B cell (primary cell): Measurements from ENCODE around the gene RETN.

Experiments used
- EZH2 ChIP-seq: IDR thresholded peaks from 2 replicates; pipeline ENCODE4 v1.6.1; 2012; ENCODE audit warnings: borderline replicate concordance, low read depth, mild to moderate bottlenecking, moderate library complexity, low read length; ENCODE audit not compliant: insufficient read depth, poor library complexity, severe bottlenecking
- TF ChIP-seq, protein P1 (sequence below): fragments of 200-600 bp; IDR thresholded peaks from one replicate; pipeline ENCODE4 v1.8.0; 2022; ENCODE audit warnings: antibody characterized with exemption, mild to moderate bottlenecking

GRCh38 chr19:7624810-7625209, 44.0 kb upstream of the RETN start:
- TF ChIP-seq, protein P1, sequence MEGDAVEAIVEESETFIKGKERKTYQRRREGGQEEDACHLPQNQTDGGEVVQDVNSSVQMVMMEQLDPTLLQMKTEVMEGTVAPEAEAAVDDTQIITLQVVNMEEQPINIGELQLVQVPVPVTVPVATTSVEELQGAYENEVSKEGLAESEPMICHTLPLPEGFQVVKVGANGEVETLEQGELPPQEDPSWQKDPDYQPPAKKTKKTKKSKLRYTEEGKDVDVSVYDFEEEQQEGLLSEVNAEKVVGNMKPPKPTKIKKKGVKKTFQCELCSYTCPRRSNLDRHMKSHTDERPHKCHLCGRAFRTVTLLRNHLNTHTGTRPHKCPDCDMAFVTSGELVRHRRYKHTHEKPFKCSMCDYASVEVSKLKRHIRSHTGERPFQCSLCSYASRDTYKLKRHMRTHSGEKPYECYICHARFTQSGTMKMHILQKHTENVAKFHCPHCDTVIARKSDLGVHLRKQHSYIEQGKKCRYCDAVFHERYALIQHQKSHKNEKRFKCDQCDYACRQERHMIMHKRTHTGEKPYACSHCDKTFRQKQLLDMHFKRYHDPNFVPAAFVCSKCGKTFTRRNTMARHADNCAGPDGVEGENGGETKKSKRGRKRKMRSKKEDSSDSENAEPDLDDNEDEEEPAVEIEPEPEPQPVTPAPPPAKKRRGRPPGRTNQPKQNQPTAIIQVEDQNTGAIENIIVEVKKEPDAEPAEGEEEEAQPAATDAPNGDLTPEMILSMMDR, result no peak
- no peak for TF ChIP-seq EZH2
